NCI-H82 treated with DMSO at 0.1 percent for 48 hours (cell line): ENCODE measurements around the gene RAD21L1.

Experiments used
- DNase-seq: peaks from one replicate; lab custom pipeline; 2025; ENCODE audit not compliant: unreplicated experiment; lab: John Stamatoyannopoulos, UW

The RAD21L1 gene

DNA sequence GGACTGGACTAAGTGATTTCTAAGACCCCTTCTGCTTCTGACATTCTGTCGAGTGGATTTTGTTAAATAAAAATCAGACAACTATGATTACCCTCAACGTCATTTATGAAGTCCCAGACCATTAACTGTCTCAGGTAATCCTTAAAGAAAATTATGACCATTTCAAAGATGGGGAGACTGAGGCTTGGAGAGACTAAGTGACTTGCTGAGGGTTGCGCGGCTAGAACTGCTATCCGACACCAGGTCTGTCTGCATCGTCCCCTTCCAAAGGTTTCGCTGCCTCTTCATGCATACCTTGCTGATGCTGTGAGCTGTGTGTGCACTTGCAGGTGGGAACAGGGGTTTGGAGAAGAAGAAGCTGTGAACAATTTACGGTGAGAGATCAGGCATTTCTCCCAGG, 43.4 kb downstream of the RAD21L1 start:
- DNase-seq: no peak

DNA sequence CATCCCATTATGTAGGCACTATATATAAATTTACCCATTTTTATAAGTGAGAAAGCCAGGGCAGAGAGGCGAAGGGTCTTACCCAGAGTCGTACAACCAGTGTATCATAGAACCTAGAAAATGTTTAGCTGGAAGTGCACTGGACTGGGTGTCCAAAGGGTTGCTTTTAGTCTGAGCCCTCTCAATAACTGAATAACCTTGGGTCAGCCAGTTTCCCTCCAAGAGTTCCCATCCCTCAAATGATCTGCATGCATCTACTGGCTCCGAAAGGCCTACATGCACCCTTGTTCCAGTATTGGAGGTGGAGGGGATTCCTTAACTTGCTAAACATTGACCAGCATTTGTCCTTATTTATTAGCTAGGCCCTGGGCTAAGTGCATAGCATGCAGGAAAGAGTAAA, 44.0 kb downstream of the RAD21L1 start:
- no peak for DNase-seq

GRCh38 chr20:1272368-1273100, 46.7 kb downstream of the RAD21L1 start:
- no peak for DNase-seq

DNA sequence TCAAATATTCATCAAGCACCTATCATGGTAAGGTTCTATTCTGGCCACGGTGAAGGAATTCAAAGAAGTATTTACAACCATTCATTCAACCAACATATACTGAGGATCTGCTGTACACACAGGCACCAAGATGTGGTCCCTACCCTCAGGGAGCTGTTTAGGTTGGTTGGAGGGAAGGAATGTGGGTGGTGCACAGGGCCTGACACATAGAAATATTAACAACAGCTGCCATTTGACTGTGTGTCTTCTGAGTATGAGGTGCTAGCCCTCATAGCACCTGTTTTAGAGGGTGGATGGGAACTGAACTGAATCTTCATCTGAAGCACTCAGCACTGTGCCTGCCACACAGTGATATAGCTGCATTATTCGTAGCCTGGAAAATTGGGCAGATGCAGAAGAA, 47.5 kb downstream of the RAD21L1 start:
- no peak for DNase-seq

- no peak for DNase-seq
Measured at GRCh38 chr20:1274485-1275311, 48.9 kb downstream of the RAD21L1 start.

GRCh38 chr20:1275919-1276318, 50.1 kb downstream of the RAD21L1 start:
- no peak for DNase-seq

DNA sequence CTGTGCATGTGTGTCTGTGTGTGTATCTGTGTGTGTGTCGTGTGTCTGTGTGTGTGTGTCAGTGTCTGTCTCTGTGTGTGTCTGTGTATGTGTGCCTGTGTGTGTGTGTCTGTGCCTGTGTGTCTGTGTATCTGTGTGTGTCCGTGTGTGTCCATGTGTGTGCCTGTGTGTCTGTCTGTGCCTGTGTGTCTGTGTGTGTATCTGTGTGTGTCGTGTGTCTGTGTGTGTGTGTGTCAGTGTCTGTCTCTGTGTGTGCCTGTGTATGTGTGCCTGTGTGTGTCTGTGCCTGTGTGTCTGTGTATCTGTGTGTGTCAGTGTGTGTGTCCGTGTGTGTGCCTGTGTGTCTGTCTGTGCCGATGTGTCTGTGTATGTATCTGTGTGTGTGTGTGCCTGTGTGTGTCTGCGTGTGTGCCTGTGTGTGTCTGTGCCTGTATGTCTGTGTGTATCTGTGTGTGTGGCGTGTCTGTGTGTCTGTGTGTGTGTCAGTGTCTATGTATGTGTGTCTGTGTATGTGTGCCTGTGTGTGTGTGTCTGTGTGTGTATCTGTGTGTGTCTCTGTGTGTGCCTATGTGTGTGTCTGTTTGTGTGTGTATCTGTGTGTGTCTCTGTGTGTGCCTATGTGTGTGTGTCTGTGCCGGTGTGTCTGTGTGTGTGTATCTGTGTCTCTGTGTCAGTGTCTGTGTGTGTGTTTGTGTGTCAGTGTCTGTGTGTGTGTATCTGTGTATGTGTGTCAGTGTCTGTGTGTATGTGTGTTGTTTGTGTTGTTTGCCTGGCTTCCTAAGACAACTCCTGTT, 51.9 kb downstream of the RAD21L1 start:
- DNase-seq: no peak

- DNase-seq: no peak
Measured at GRCh38 chr20:1278993-1279392, 53.1 kb downstream of the RAD21L1 start.

DNA sequence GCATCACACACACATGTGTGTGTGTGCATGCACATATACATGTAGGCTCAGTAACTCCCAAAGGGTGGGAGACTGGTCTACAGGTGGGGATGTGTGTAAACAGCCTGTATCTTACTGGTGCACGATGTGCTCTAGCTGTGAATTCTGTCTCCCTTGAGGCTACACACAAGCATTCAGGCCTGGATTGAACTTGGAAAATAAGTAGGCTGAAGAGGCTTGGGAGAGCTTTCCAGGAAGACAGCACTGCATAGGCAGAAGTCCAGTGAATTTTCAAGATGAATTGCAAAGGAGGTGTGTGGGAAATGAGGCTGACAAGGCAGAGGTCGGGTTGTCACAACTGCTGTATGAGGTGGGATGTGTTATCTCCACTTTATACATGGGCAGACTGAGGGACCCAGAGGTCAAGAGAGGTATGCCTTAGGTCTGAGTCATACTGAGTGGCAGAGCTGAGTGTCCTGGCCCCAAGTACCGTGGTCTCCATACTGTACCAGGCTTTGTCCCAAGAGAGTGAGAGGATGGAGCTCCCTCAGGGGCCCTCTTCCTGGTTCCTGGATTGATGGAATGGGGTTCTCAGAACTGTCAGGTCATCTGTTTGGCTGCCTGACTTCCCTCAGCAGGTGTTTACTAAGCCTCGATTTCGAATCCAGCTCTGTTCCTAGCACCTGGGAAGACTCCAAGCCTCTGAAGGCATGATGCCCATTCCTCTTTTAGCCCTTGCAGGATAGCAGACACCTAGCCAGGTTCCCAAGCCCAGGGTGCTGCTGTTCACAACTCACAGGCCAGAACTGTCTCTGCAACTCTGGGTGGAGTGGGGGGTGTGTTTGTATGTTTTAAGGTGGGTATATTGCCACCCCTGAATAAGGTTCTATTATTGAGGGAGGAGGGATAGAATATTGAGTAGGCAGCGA, 54.6 kb downstream of the RAD21L1 start:
- DNase-seq: no peak

GRCh38 chr20:1281279-1282057, 55.6 kb downstream of the RAD21L1 start:
- DNase-seq: no peak

- no peak for DNase-seq
Measured at GRCh38 chr20:1282966-1283365, 57.1 kb downstream of the RAD21L1 start.

DNA sequence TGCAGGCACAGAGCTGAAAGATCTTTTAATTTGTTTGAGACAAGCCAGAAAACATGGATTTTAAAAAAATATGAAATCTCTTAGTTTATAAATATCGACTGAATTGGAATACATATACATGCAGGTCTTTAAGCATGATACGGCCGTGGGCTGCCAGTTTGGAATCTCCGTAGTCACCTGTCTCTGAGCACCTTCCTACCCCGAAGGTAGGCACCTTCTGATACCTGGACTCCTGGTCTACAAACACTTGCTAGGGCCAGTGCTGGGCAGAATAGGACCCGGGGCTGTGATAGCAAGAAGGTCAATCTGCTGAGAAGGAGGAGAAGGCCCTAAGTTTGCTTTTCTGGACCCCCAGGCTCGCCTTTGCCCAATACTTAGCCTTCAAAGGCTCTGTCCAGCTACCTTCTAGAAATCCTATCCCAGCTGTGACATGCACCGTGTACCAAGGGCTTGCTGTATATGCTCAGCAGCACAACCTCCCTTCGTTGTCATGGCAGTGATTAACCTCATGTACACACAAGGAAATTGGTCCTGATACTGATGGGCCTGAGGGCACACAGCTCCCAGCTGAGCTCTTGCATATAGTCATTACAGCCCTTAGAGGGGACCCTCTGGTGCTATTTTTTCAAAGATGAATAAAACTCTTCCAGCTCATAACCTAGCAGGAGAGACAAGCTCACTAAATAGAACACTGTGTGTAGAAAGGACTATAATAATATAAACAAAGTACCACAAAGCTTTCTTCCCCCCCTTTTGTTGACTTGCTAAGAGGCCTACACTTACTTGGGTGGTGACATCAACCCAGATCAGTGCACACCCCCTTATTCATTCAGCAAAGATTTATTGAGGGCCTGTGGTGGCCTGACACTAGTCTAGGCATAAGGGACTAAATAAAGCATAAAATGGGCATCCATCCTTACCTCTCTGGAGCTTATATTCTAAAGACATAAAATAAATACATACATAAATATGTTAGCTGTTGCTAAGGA, 58.0 kb downstream of the RAD21L1 start:
- no peak for DNase-seq

- DNase-seq: no peak
Measured at GRCh38 chr20:1286267-1287024, 60.6 kb downstream of the RAD21L1 start.

DNA sequence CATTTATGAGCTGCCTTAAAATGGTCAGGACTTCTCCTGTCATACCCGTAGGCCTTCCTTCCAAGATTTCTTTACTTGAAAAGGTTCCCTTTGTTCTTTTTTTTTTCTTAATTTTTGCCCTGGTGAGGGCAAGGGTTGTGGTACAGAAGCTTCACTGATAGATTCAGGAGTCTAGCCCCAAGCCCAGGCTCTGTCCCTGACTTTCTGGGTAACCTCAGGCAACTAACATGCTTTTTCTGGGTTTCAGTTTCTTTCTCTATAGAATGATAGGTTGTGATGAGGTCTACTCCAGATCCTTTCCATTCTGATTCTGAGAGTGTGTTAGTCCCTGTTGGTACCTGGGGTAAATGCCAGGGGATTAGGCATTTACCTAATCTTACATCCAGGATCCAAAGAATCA, 61.5 kb downstream of the RAD21L1 start:
- no peak for DNase-seq

DNA sequence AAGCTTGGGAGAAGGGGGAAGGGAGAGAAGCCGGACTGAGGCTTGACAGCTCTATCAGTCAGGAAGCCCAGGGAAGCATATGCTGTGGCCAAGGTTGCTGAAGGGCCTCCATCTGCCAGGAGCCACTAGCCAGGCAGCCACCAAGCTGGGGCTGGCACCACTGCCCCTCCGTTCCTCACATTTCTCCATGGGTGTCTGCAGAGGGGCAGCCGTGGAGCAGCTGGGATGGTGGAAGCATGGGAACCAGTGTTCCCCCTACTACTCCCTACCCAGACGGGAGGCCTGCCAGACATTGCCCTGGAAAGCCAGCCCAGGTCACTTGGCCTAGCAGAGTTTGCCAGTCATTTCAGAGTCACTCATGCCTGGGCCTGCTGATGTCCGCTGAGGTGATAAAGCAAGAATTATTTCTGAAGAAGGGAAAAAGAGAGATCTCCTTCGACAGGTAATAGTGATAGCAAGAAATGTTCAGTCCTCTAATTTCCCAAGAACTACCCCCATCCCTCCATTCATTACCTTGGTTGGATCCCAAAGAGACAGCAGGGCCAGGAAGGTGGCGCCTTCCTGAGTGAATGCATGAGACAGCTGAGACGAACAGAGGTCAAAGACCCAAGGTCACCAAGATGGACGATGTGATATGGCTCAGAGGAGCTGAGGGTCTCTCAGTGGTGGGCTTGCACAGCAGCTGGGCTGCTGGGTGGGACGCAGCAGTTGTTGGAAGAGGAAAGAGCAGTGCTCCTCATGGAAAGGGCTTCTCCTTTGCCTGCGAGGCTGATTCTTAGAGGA, 62.1 kb downstream of the RAD21L1 start:
- DNase-seq: no peak

GRCh38 chr20:1291191-1291741, 65.4 kb downstream of the RAD21L1 start:
- no peak for DNase-seq

DNA sequence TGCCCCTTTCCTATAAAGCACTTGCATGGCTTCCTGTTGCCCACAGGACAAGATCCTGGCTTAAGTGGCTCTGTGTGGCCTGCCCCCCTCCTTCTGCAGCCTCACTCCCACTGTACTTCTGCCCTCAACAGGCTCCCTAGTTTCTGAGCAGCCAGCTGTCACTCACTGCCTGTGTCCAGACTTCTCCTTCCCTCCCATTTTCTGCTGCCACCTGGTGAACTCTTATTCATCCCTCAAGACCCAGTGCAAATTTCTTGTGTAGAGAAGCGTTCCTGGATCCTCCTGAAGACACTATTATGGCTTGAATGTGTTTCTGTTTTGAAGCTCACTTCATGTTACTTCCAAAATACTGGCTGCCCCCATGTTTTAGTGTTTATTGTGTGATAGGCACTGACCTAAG, 66.8 kb downstream of the RAD21L1 start:
- DNase-seq: no peak
